GM18909 (cell line): ENCODE data around the gene ATP9B.
A peak's percentile ranks its signal among the peaks of the same experiment; 100 is the strongest.

Experiments used
- ATAC-seq: cut with Tn5 transposase; IDR thresholded peaks from one replicate; pipeline ENCODE4 v1.9.1; 2021; ENCODE audit warnings: mild to moderate bottlenecking; ENCODE audit not compliant: unreplicated experiment, poor library complexity

The ATP9B gene

DNA sequence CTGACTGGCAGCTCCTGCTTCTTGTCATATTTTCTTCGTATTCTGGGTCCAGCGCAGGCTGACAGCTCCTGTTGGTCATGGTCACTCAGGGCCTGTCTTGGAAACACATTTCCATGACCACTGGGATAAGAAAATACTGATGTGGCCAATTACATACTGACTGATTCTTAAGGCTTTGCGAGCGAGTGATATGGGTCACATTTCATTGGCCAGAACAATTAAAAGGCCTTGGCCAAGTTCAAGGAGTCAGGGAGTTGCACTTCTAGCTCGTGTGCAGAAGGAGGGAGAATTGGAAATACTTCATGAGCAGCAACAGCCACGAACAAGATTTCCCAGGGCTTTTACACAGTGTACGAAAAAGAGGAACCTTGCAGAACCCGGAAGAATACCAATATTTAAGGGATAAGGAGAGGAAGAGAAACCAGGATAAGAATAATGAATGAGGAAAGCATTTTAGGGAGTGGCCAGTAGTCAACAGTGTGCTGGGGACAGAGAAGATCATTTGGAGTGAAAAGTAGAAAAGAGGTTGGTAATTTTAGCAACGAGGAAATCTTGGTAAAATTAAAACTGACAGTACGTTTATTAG is 149.5 kb downstream of the ATP9B start:
- no peak for ATAC-seq

DNA sequence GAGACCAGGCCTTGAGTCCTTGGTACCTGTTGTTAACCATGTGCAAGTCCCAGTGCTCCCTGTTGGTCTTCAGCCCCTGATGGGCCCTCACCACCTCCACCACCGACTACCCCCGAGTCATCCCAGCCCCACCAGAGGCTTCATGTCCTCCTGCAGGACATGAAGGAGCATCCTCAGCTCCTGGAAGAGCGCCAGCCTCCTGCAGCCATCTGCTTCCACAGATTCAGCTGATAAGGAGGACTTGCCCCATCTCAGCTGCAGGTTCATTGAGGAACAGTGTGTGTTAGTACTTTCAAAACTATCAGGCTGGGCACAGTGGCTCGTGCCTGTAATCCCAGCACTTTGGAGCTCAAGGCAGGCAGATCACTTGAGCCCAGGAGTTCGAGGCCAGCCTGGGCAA is 151.9 kb downstream of the ATP9B start:
- ATAC-seq = no peak

DNA sequence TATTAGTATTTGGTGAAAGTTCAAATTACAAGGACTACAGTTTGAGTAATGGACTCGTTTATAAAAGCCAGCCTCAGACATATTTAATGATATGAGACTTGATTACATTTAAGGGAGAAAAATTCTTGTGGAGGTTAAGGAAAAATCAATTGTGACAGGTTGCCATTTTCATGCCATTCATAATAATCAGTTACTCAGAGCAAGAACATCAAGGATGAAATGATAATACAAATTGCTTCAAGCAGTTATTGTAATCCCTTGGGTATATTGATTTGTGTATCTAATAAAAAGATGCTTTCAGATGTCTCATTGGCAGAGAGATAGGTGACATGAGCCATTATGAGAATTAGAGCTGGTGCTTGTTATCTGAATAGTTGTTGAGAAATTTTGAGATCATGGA is 153.6 kb downstream of the ATP9B start:
- no peak for ATAC-seq

DNA sequence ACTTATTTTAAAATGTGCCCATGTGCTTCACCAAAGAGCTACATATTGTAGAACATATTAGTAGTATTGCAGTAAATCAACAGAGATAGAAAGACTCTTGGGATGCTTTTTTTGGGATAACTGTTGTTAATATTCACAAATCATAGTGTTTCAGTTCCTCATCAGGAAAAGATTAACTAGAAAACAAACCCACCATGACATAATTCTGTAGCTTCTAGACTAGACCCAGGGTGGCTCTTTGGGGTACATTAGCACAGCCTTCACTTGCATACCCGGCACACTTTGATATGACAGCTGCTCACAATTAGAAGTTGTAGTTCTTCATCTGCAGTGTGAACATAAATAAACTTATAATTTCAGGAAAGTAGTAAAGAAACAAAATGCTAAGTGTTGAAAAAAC is 154.2 kb downstream of the ATP9B start:
- ATAC-seq = peak; percentile 63

DNA sequence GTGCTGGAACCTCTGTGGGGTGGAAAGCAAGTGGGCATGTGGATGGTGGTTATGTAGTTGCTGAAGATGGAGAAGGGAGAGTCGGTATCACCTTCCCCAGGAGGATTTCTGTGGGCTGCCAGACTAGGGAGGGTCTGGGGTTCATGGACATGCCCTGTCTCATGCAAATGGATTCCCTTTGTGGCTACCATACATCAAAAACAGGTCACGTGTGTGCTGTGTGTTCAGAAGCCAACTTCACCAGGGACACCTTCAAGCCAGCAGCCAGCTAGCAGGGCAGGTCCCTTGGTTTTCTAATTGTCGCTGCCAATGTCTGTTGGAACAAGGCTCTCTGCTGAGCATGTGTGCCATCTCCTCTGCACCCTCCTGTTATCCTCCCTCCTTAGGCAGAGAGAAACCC is 155.2 kb downstream of the ATP9B start:
- ATAC-seq = no peak

DNA sequence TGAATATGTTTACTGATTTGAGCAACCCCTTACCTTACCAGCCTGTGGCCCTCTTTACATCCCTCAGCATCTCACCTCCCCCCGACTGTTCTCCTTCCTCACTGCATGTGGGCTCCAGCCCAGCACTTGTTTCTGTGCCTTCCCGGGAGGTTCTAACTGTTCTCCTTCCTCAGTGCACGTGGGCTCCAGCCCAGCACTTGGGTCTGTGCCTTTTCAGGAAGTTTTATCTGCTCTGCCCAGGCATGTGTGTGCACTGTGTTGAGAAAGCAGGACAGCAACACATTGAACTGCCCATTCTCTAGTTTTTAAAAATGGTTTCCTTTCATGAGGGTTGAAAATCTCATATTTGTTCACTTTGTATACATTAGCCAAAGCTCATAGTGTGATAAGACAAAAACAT is 158.4 kb downstream of the ATP9B start:
- no peak for ATAC-seq

DNA sequence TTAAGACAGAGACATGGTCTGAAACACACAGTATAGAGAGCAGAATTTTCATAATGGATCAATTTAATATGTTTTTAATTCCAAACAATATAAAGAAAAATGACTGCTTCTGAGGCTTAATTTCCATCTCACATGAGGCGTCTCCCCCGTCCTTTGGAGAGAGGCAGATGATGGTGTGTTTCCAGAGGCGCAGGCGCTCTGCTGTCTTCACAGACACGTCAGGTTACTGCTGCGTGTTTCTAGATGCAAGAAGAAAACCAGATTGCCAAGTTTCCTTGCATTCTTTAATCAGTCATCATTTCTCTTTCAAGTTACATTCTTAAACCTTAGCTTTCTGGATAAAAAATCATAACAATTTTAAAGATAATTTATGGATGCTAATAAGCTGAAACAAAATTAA is 160.2 kb downstream of the ATP9B start:
- ATAC-seq = no peak

DNA sequence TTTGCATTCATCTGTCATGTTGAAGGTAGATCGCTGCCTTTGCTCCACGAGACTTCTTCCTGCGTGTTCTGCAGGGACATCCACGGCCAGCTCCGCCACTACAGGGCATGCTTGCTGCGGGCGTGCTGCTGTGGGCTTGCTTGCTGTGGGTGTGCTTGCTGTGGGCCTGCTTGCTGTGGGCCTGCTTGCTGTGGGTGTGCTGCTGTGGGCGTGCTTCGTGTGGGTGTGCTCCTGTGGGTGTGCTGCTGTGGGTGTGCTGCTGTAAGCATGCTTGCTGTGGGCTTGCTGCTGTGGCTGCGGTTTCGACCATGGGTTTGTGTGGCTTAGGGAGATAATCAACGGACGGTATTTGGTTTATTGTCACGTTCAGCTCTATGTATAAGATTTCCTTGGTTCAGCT is 165.2 kb downstream of the ATP9B start:
- ATAC-seq = no peak

DNA sequence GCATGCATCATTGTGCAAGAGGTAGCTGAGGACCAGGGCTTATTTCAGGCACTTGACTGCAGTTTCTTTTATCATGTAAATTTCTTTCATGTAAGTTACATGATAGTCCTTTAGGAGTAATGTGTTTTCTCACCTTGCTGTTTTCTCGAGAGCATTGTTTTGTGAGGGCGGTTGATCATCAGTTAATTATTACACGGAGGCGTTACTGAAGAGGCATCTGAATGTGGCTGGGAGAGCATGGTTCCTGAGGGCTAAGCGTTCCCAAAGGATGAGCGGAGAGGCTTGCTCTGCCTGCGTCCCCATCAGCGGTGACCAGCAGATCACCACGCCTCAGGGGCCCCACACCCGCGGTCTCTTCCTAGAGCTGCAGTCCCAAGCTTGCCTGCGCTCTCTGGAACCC is 170.4 kb downstream of the ATP9B start:
- ATAC-seq = no peak

DNA sequence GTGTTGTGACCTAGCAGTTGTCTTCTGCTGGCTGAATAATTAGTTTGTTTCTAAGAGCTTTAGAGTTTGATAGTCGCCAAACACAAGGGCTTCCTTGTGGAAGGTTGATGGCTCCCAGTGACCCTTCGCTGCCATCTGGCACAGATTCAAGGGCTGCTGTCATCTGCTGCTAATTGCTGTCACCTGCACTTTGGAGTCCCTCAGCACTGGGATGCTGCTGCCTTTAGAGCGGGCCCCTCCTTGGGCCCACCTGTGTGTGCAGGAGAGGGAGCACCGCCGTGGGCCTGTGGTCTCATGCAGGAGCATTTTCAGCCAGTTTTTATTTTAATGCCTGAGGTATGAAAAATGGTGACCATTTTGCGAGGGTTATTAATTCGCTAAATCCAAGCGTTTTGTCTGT is 172.6 kb downstream of the ATP9B start:
- no peak for ATAC-seq

DNA sequence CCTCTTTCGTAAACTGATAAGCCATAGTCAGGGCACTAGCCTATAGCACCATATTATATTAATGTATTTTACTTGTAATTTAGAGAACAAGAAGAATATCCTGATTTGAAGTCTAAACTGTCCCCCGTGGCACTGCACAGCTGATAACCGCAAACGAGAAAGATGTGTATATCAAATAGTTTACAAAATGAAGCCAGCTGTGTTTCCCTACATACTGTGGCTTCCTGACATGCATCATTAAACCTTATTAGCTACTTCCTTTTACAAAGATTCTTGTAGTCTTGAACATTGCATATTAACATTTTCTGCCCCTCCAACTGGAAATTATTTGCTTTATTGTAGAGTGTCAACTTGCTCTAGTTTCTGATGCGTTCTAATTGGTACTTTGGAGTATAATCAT is 173.1 kb downstream of the ATP9B start:
- no peak for ATAC-seq

DNA sequence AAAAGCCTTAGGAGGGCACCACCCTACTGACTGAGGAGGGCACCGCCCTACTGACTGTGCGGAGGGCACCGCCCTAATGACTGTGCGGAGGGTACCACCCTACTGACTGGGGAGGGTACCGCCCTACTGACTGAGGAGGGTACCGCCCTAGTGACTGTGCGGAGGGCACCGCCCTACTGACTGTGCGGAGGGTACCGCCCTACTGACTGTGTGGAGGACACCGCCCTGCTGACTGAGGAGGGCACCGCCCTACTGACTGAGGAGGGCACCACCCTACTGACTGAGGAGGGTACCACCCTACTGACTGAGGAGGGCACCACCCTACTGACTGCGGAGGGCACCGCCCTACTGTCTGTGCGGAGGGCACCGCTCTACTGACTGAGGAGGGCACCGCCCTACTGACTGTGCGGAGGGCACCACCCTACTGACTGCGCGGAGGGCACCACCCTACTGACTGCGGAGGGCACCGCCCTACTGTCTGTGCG is 176.4 kb downstream of the ATP9B start:
- no peak for ATAC-seq

DNA sequence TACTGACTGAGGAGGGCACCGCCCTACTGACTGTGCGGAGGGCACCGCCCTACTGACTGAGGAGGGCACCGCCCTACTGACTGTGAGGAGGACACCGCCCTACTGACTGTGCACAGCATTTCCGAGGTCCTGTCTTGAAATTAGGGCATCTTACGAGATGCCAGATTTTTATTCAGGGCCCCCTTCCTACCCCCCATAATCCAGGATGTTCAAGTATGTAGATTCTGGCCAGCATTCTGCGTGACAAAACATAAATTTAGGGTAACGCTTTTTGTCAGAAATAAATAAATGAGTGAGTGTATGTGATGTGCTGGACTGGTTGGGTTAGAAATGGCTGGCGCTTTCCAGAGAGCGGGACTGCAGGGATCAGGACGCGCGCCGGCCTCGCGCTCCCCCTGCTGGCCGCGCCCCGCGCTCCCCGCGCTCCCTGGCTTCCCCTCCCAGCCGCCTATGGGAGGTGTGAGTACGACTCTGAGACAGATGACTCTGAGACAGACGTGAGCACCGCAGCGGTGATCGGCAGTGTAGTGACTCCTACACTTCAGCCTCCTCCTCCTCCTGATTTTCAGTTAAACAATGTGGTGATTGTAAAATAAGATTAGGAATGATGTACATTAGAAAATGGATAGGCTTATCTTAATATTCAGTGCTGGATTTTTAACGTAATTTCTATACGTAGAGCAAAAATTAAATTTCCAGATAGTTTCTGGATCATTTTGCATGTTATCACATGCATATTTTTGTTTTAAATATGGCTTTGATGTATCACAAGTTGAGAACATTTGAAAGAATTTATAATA is 177.3 kb downstream of the ATP9B start:
- ATAC-seq = peak; percentile 96

DNA sequence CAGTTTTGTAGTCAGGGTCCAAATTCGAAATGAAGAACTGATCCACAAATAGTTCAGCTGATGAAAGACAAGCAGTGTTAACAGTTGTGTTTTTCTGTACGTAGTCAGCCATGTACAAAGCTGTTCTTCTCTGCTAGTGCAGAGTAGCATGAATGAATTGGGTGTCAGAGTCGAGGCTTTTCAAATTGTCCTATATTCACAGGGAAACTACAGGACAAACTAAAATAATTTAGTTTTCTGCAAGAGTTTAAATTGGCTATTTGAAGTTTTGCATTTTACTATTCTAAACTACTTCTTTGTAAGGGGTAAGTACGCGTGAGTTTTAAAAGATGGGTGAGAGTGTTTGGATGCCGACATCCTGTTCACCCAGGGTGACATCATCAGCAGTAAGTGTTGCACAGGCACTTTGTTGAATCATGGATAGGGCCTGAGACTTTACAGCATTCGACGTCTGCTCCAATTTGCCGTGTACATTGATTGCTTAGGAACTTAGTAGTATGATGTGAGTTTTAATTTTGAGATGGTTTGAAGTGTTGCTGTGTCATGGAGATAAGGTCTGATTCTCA is 179.4 kb downstream of the ATP9B start:
- ATAC-seq = no peak

DNA sequence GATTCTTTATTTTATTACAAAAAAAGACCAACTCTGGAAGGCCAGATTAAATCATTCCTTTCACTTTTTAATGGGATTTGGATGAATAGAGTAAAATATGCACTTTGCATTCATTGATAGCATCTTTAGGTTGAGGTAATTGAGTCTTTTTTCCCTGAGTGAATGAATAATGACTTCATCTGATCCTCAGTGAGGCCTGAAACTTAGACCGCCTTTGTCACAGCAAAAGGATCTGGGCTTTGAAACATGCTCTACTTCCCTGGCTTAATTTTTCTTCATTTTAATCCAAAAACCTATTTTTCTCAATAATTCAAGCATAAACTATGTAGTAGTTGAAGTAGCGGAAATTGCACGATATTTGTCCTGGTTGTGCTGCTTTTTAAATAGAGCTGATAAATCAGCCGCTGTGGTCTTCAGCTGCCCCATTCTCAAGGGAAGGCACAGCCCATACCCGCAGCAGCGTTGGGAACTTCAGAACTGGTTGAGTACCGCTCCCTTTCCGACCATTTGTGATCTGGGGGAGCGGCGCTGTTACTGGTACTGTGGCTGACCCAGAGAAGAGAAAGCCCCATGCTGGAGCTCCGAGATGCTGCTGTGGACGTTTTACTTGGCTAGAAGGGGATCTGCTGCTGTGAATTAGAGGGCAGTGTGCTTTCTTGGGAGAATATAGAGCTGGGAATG is 181.2 kb downstream of the ATP9B start:
- ATAC-seq = no peak

DNA sequence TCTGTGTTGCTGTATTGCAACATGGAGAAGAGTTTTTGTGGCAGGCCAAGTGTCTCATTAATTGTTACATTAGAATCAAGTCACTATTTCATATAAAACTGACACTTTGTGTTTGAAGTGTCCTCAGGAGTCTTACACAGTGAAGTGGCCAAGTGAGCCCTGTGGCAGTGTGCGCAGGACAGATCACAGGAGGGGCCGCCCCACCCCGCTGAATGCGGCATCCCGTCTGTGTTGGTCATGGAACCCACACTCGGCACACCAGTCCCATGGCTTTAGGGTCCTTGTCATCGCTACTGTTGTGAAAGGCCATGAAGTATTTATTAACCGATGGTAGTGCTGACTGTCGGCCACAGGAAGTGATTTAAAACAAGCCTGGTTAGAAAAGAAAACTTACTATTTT is 181.8 kb downstream of the ATP9B start:
- no peak for ATAC-seq

DNA sequence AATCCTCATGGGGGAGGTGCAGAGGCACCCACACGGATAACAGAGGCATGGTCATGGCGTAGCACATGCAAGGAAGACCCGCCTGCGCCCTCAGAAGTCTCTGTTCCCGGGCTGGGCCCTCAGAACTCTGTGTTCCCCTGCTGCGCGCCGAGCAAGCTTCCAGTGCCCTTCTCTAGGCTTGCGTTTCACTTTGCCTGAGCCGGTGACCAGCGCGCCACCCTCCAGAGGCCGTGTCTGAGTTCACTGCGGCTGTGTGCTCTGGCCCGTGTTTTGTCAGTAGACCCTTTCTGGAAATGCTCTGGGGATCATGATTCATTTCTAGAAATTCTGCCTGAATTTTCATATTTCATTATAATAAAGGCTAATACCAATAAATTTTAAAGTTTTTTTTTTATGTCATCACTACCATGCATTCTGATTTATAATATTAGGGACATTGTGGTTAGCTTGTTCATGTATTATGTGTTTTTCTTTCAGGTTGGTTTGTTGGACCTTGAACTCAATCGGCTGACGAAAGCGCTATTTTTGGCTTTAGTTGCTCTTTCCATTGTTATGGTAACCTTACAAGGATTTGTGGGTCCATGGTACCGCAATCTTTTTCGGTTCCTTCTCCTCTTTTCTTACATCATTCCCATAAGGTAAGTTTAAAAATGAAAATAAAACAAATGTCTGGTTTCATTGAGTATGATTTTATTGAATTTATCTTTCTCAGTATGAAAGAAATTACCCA is 183.9 kb downstream of the ATP9B start:
- no peak for ATAC-seq

DNA sequence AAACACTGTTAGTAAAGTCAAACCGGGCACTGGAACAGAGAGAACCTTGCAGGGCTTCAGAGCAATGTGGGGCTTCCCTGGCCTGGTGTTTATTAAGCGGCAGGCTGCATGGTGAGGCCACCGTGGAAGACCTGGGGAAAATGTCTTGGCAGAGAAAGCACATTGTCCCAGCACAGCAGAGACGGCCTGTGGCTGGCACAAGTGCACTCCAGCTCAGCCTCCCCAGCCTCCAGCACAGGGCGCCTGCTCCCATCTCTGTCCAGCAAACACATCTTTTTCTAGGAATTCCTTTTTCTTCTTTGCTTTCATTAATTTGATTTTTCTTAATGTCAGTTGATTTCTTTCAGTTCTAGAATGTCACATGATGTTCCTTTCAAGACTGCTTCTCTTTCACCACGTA is 188.3 kb downstream of the ATP9B start:
- ATAC-seq = no peak

DNA sequence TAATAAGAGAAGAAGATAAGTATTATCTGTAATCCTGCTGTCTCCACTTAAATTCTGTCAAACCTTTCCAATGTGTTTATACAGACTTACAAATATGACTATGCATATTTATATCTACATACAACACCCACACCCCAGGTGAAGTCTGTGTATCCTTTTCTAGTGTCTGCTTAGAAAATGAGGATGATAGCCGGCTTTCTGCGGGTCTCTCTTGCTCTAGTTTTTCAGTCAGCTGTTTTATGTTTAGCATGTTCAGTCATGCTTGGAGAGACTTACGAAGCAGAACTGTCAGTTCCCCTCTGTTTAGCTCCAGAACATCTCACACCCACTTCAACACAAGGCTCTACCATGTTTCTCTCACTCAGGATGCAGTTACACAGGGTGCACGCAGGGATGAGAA is 189.3 kb downstream of the ATP9B start:
- ATAC-seq = no peak

DNA sequence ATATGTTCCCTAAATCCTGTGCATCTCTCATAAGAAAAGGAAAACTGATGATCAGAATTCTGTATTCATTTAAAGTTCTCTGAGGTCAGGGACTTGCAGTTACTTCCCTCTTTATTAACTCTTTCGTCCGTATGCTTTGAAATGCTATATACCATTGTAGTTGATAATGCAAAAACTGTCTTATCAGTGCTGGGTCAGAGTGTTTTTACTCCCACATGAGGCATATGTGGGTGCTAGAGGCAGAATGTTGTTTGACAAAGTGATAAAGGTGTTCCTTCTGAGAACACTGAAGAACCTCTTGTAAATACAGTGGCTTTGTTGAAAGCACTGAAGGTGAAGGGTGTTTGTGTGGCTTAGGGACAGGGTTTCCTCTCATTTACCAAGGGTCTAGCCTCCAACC is 190.0 kb downstream of the ATP9B start:
- no peak for ATAC-seq

DNA sequence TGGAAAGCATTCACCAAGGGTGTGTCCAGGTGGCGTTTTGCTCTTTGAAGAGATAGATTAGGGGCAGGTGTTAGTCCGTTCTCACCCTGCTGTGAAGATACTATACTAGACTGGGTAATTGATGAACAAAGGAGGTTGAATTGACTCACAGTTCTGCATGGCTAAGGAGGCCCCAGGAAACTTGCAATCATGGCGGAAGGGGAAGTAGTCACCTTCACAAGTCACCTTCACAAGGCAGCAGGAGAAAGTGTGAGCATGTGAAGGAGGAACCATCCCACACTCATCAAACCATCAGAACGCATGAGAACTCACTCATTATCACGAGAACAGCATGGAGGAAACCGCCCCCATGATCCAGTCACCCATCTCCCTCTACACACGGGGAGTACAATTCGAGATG is 190.8 kb downstream of the ATP9B start:
- ATAC-seq = no peak
